Keratinocyte (primary cell): Measurements from ENCODE around the gene GNS.

ENCODE experiments used
- CTCF ChIP-seq, 3 experiments: IDR thresholded peaks in 1 of 3; conservative IDR thresholded peaks in 1 of 3; optimal IDR thresholded peaks in 1 of 3; 2 replicates in 2 of 3; 3 replicates in 1 of 3; pipeline versions ENCODE3 to v1.5.1; 2011; ENCODE audit warnings: low read length in 3 of 3, mild to moderate bottlenecking in 3 of 3, moderate library complexity in 2 of 3, control low read depth in 1 of 3, inconsistent platforms in 1 of 3; ENCODE audit not compliant: insufficient read depth in 2 of 3; ENCODE audit errors: extremely low read depth in 1 of 3
- EZH2 ChIP-seq: IDR thresholded peaks from one replicate; pipeline ENCODE4 v1.6.1; 2012; ENCODE audit warnings: inconsistent platforms, mild to moderate bottlenecking, low read length, moderate library complexity

- no peak for TF ChIP-seq CTCF (optimal IDR thresholded peaks at IDR 0.05 in 1 of 3, IDR thresholded peaks at IDR 0.05 in 1 of 3, conservative IDR thresholded peaks at IDR 0.05 in 1 of 3; ENCODE audit: extremely low read depth in 1 of 3, insufficient read depth in 2 of 3, low read length in 3 of 3)
- TF ChIP-seq EZH2 = no peak
These were observed 79.0 kb downstream of the GNS start for GRCh38 chr12:64680235-64680634.
